K562 (cell line): Measurements from ENCODE around the gene ZBTB20. TPM values are rescaled to one million over a fixed set of nuclear protein-coding genes. Genes with fewer than 3 reads are reported as not detected.

Source experiments
- ATAC-seq: fragments of 200-7000 bp; cut with Tn5 transposase; 3 replicates; pipeline ENCODE4 v1.9.1; 2020; ENCODE audit warnings: moderate library complexity
- BruUV-seq: library from RNA; stranded (reverse); fragments of 400-500 nt; replicated peaks from 2 replicates; lab custom pipeline; 2021; lab: Mats Ljungman, UMichigan
- CTCF ChIA-PET: fragments of 300-600 bp; formaldehyde crosslinking; extraction: SDS; loops from one replicate; lab custom pipeline; 2021; ENCODE audit warnings: low intra/inter-chr PET ratio; lab: Yijun Ruan, JAX
- POLR2A ChIA-PET: fragments of 300-600, 350-650 bp; sonication (Branson Sonifier 250); formaldehyde crosslinking; extraction: SDS; loops from one replicate; lab custom pipeline; 2021; ENCODE audit warnings: antibody characterized with exemption, inconsistent platforms; lab: Yijun Ruan, JAX
- DNase-seq, 4 experiments: peaks; one replicate each; pipeline versions ENCODE4 v3.0.0 to v3.0.0-alpha.2; 2011 to 2018; ENCODE audit warnings: low spot score in 3 of 4, mixed read lengths in 3 of 4; ENCODE audit errors: extremely low read depth in 1 of 4
- FAIRE-seq: peaks from 2 replicates; lab custom pipeline; 2011; peaks lifted over from hg19 to GRCh38; lab: Jason Lieb, UNC
- H2AFZ ChIP-seq: 2 replicates; pipeline ENCODE4 v1.6.0; 2011; ENCODE audit warnings: low read depth, low read length, control low read depth, inconsistent platforms
- H3K27ac ChIP-seq: fragments of 200-600 bp; 3 replicates; pipeline ENCODE4 v1.8.0; 2011; ENCODE audit warnings: low read depth, mild to moderate bottlenecking, control low read depth, inconsistent platforms, low read length, moderate library complexity, mixed read lengths; ENCODE audit errors: extremely low read depth
- H3K27me3 ChIP-seq, 2 experiments: fragments of 300-600 bp in 1 of 2; 2 replicates in 1 of 2; 3 replicates in 1 of 2; pipeline versions ENCODE4 v1.6.0 to v1.8.0; 2011; ENCODE audit warnings: inconsistent platforms in 2 of 2, low read length in 2 of 2, mild to moderate bottlenecking in 1 of 2, mixed read lengths in 1 of 2, moderate library complexity in 1 of 2; ENCODE audit not compliant: control insufficient read depth in 2 of 2, insufficient read depth in 2 of 2
- H3K36me3 ChIP-seq: fragments of 300-600 bp; 3 replicates; pipeline ENCODE4 v1.8.0; 2011; ENCODE audit warnings: mild to moderate bottlenecking, low read length, inconsistent platforms; ENCODE audit not compliant: control insufficient read depth, insufficient read depth
- H3K4me1 ChIP-seq, 2 experiments: fragments of 200-600 bp in 1 of 2; replicated peaks in 1 of 2; 2 replicates in 1 of 2; 3 replicates in 1 of 2; pipeline versions ENCODE4 v1.5.1 to v1.8.0; 2011; ENCODE audit warnings: inconsistent platforms in 2 of 2, low read length in 2 of 2, mild to moderate bottlenecking in 1 of 2, mixed read lengths in 1 of 2, moderate library complexity in 1 of 2; ENCODE audit not compliant: control insufficient read depth in 2 of 2, insufficient read depth in 2 of 2
- H3K4me2 ChIP-seq: 2 replicates; pipeline ENCODE4 v1.6.1; 2011; ENCODE audit warnings: low read length, control low read depth, inconsistent platforms, mixed read lengths; ENCODE audit not compliant: insufficient read depth
- H3K4me3 ChIP-seq: fragments of 200-600 bp; sonication (generic), shearing (Covaris generic); 2 replicates; pipeline ENCODE4 v1.5.1; 2016; ENCODE audit warnings: control low read depth, inconsistent platforms
- H3K79me2 ChIP-seq: fragments of 200-600 bp; 3 replicates; pipeline ENCODE4 v1.8.0; 2011; ENCODE audit warnings: low read length, inconsistent platforms; ENCODE audit not compliant: control insufficient read depth, insufficient read depth
- H3K9ac ChIP-seq, 2 experiments: 2 replicates each; pipeline versions ENCODE4 v1.6.0 to v1.6.1; 2011; ENCODE audit warnings: low read depth in 2 of 2, low read length in 2 of 2, control low read depth in 1 of 2, inconsistent platforms in 1 of 2, mild to moderate bottlenecking in 1 of 2, mixed read lengths in 1 of 2; ENCODE audit not compliant: insufficient read depth in 1 of 2
- H3K9me1 ChIP-seq: one replicate; pipeline ENCODE4 v1.6.0; 2011; ENCODE audit warnings: inconsistent platforms, mild to moderate bottlenecking, low read length, moderate library complexity; ENCODE audit not compliant: control insufficient read depth, insufficient read depth
- H3K9me3 ChIP-seq: replicated peaks from 2 replicates; pipeline ENCODE4 v1.5.1; 2011; ENCODE audit warnings: low read depth, low read length, inconsistent platforms; ENCODE audit not compliant: control insufficient read depth, insufficient read depth
- H4K20me1 ChIP-seq: replicated peaks from 2 replicates; pipeline ENCODE4 v1.6.1; 2011; ENCODE audit warnings: low read length, inconsistent platforms, mixed read lengths; ENCODE audit not compliant: control insufficient read depth, insufficient read depth
- E4F1 ChIP-seq: fragments of 250-450 bp; sonication (Bioruptor Pico); IDR thresholded peaks from 2 replicates; pipeline ENCODE4 v1.5.0; 2021; ENCODE audit warnings: mild to moderate bottlenecking, borderline replicate concordance
- HMBOX1 ChIP-seq: sonication (generic); IDR thresholded peaks from 2 replicates; pipeline ENCODE4 v1.6.1; 2016
- HNRNPK ChIP-seq: fragments of 200-400 bp; formaldehyde crosslinking; IDR thresholded peaks from one replicate; pipeline ENCODE4 v1.6.1; 2018; ENCODE audit warnings: mild to moderate bottlenecking, low read depth, low read length; ENCODE audit not compliant: poor library complexity, severe bottlenecking
- HNRNPL ChIP-seq: fragments of 200-400 bp; formaldehyde crosslinking; IDR thresholded peaks from 2 replicates; pipeline ENCODE4 v1.6.1; 2017; ENCODE audit warnings: low read depth, mild to moderate bottlenecking, low read length
- HOMEZ ChIP-seq: fragments of 250-450 bp; sonication (Bioruptor Pico); IDR thresholded peaks from 2 replicates; pipeline ENCODE4 v1.4.0; 2020; ENCODE audit warnings: mild to moderate bottlenecking, moderate library complexity
- MECOM ChIP-seq: fragments of 250-450 bp; sonication (Bioruptor Pico); IDR thresholded peaks from 2 replicates; pipeline ENCODE4 v1.8.0; 2022; ENCODE audit warnings: inconsistent platforms
- PRDM10 ChIP-seq: fragments of 450-650 bp; IDR thresholded peaks from 2 replicates; pipeline ENCODE4 v1.6.1; 2018; ENCODE audit not compliant: partially characterized antibody
- SMARCE1 ChIP-seq: fragments of 450-650 bp; IDR thresholded peaks from 2 replicates; pipeline ENCODE4 v1.7.1; 2016; ENCODE audit warnings: mild to moderate bottlenecking
- STAG1 ChIP-seq: sonication (generic); formaldehyde crosslinking; IDR thresholded peaks from 2 replicates; pipeline ENCODE4 v1.5.0; 2020; ENCODE audit warnings: missing genetic modification reagents, borderline replicate concordance
- TBP ChIP-seq: optimal IDR thresholded peaks from 2 replicates; pipeline ENCODE3; 2011; ENCODE audit warnings: low read depth, low read length, improper control_type of control experiment
- in situ Hi-C: fragments of 300-500 bp; cut with MboI; formaldehyde crosslinking; loops from 4 replicates; pipeline ENCODE4 v1.15.0; 2018; ENCODE audit warnings: inconsistent platforms, mixed read lengths
- intact Hi-C: fragments of 100-400 bp; cut with micrococcal nuclease; formaldehyde crosslinking; loops from 2 replicates; pipeline ENCODE4 v1.14.2; 2022
- polyA plus RNA-seq, 8 experiments: library from polyadenylated mRNA; depleted of rRNA in 4 of 8; stranded (reverse) in 5 of 8; unstranded in 3 of 8; fragments of >200 nt; fragmentation: Nextera tagmentation in 2 of 8; fragmentation: Illumina TruSeq in 1 of 8; extraction: Ambion mirVana in 2 of 8; extraction: Trizol in 1 of 8; gene quantifications; 2 replicates each; pipeline versions ENCODE4 v1.2.1 to v1.2.3, GENCODE V29; 2011 to 2014; ENCODE audit warnings: inconsistent platforms in 1 of 8, missing spikeins in 1 of 8
- total RNA-seq, 7 experiments: library from RNA; depleted of rRNA in 6 of 7; stranded (reverse); fragments of >200 nt in 6 of 7; fragmentation: Illumina TruSeq in 2 of 7; extraction: Trizol in 2 of 7; gene quantifications; 2 replicates each; pipeline versions ENCODE4 v1.2.1 to v1.2.3, GENCODE V29; 2011 to 2021; ENCODE audit warnings: low replicate concordance in 1 of 7

ZBTB20 gene
- total and polyA plus RNA-seq, 9 of the 15 experiments (the other 6 are each of a cell fraction or from before 2014, with no cell fraction given): 0.17 to 1.7 (median 0.45) TPM

GRCh38 chr3:114902691-114903101, 244.4 kb downstream of the ZBTB20 start:
- Histone ChIP-seq H3K4me1 (no peaks in the 10 kb centered on the region; a peak in 1 of 5 replicates), H3K9ac (no peak overlapping the region), H3K36me3 (no peaks in the 10 kb centered on the region), H4K20me1 (no peaks in the 10 kb centered on the region), H2AFZ (no peak overlapping the region), H3K4me3 (no peak overlapping the region), H3K27ac (no peak overlapping the region), H3K27me3 (no peaks in the 10 kb centered on the region), H3K79me2 (no peaks in the 10 kb centered on the region), H3K4me2 (no peak overlapping the region), H3K9me1 (no peaks in the 10 kb centered on the region), H3K9me3 (no peaks in the 10 kb centered on the region)
- in situ Hi-C loops: no loop called here
- ATAC-seq: no peak
- POLR2A ChIA-PET: no interaction called here
- no peak for FAIRE-seq
- intact Hi-C loops: no loop called here
- CTCF ChIA-PET: no interaction called here
- no TSS peak for BruUV-seq
- no peak for DNase-seq
- TF ChIP-seq STAG1 (CRISPR knock-in tag): no peak
- TF ChIP-seq HOMEZ (CRISPR knock-in tag): no peak
- no peak for TF ChIP-seq E4F1 (CRISPR knock-in tag)
- TF ChIP-seq MECOM (CRISPR knock-in tag): no peak
- no peak for TF ChIP-seq SMARCE1
- no peak for TF ChIP-seq HNRNPL
- peak; percentile 46; the same call in 1 of the 2 replicates for TF ChIP-seq HMBOX1
- no peak for TF ChIP-seq TBP
- TF ChIP-seq HNRNPK: no peak
- TF ChIP-seq PRDM10: peak; percentile 44
